Fibroblast of upper back skin (primary cell): ENCODE measurements around the gene DNAI1.

ENCODE experiments used
- DNase-seq: peaks from one replicate; pipeline ENCODE4 v3.0.0-alpha.2; 2013

The DNAI1 gene

DNA sequence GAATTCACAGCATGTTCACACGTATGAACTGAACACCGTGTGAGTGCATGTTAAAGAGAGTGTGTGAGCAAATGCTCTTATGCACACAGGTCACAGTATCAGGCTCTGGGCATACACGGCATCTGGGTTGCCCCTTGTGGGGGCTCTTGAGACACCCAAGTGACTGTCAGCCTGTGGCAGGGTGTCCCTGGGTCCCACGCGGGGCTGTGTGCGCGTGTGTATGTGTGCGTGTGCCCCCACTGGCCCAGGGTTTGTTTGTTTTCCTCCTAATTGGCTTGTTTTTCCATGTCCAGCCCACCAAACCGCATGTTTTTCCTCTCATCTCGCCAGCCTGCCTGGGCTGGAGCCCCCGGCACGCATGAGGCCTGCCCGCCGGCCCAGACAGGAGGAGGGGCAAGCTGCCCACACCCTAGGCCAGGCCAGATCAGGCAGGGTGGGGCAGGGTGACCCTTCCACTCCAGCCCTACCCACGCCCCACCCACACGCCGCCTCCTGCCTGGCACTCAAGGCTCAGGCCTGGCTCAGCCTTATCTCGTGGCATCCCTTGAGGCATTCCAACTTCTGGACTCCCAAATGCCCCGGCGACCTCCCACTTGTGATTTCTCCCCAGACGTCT, 102.1 kb downstream of the DNAI1 start:
- no peak for DNase-seq

DNA sequence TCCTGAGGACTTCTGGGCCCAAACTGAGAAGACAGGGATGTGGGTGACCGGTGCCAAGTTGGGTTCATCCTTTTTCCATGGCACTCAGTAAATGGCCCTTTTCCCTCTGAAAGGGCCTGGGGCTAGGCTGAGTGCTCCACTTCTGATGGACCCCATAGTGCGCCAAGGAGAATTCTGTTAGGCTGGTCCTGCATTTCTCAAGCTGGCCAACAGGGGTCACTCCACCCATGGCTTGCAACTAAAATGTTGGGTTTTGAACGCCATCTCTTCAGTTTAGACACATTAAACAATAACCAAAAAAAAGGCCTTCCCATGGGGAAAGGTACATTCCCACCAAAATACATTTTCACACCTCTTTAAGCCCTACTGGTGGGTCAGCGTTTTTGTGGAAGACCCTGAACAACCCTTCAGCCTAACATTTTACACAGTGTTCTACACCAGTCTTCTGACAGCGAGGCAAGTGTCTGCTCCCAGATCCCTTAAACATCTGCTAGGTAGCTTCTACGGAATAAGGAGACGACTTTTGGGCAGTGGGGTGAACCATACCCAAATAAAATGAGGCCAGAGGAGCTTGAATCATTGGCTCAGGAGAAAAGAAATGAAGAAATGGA, 103.6 kb downstream of the DNAI1 start:
- no peak for DNase-seq

DNA sequence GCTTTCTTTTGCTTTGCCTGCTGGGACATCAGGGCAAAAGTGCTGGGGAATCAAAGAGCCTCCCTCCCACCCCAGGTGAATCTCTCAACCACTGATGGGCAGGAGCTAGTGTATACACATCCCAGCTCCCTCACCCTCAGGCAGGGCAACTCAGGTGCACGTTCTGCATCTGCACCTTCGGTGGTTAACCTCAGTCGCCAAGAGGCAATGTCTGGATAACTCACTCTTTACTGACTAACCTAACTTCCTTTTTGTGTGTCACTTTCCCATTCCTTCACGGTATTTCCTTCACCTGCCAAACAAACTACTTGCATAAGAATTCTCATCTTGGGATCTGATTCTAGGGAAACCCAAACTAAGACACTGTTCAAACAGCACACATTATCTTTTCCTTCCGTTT, 104.7 kb downstream of the DNAI1 start:
- no peak for DNase-seq

DNA sequence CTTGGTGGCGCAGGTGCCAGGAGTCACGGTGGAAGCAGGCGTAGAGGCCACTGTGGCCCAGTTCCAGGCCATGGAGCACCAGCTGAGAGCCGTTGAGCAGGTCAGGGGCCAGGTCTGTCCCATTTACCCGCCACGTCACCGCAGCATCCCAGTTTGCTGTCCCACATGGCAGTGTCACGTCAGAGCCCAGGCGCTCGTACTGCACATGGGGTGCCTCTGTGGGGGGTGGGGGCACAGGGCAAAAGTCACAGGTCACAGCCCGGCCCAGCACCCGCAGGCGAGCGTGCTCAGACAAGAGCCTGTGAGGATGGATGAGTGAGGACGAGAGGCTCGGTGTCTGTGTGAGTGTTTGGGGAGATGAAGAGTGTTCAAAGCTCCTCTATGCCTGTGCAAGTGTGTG, 106.0 kb downstream of the DNAI1 start:
- no peak for DNase-seq

DNA sequence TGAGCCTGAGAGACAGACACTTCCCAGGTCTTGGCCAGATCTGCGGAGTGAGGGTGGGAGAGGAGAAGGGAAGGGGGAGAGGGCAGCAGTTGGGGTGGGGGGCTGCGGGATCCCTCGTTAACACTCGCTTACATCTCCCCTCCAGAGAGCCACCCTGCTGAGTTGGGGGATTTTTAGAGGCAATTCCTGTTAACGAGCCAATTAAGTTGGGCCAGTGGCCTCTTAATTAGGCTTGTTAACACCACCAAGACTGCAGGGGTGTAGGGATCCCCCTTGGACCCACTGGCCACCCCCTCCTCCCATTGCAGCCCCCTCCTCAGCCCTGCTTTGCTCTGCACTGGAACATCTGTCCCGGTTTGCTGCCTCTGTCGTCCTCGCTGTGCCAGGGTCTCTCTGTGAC, 107.3 kb downstream of the DNAI1 start:
- DNase-seq: no peak

DNA sequence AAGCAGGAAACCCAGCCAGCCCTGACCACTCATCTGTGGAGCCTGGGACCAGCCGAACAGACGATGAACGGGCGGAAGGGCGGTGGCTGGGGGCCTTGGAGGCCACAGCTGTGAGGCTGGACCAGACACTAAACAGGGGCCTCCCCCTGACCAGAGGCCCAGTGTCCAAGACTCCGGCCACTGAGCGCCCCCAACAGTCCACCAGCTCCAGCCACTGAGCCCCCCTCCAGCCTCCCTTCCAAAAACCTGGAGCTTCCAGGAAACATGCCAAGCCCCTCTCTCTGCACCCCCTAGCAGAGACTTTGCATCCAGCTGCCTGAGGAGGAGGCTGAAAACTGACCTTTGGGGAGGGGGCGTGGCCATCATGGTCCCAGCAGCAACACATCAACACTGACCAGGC, 107.7 kb downstream of the DNAI1 start:
- no peak for DNase-seq

DNA sequence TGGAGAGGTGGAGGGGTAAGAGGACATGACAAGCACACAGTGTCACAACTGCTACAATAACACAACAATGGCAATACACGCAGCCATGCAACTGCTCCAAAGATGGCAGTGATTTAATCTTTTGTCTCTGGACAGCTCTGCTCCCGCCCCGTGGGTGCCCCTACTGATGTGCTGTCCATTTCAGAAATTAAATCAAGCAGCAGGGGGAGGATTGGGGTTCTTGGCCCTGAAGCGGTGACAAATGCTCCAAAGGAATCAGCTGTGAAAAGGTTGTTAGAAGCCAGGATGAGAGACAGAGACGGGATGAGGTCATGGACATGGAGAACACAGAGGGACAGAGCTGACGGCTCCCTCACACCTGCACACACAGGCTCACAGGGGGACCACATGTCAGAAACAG, 108.4 kb downstream of the DNAI1 start:
- no peak for DNase-seq

DNA sequence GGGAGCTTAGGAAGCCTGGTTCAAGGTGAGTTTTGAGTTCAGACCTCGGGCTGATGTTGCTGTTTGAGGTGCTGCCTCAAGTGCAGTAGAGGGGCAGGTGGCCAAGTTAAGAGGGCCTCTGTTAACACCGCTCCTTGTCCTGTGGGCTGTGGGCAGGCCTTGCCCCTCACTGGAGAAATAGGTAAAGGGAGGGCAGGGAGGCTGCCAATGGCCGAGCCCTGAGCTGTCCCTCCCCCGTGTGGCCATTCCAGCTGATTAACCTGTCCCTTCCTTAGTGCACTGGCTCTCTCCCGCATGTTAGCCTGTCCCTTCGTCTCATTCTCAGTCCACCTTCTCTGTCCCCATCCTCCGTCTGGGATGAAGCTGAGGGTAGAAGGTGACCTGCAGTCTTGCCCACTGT, 109.5 kb downstream of the DNAI1 start:
- no peak for DNase-seq

DNA sequence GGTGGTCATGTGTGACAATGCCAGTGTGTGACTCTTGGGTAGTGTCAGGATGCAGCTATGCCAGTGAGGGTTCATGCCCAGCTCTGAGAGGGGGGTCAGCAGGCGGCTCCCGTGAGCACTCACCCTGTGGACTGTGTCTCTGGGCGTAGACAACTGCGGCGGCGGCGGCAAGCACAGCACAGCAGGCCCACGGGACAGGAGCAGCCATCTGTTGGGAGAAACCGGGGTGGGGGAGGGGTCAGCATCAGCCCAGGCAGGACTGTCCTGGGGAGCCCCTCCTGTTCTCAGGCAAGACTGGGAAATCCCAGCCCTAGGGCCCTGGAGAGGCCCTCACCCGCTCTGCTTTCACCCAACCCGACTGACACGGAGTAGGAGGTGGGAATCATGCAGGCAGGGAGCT, 110.2 kb downstream of the DNAI1 start:
- DNase-seq: no peak

DNA sequence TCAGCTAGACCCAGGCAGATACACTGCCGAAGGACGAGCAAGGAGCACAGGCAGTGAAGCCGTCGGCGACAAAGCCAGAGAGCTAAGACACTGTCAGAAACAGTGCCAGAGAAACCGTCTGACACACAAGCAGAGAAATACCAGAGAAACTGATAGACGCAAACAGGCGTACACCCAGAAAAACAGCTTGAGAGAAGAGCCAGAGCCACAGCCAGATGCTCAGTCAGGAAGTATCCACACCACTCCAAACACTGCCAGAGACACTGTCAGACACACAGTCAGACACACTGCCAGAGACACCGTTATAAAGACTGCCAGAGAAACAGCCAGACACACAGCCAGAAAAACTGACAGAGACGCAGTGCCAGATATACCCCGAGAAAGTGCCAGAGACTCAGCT, 111.8 kb downstream of the DNAI1 start:
- no peak for DNase-seq
